ENCODE measurements around the gene MAP3K5. TPM values are rescaled to one million over a fixed set of nuclear protein-coding genes. Genes with fewer than 3 reads are reported as not detected.

The MAP3K5 gene
- total and polyA plus RNA-seq, 2 of the 8 experiments (the other 6 are each of a cell fraction or from before 2014, with no cell fraction given): 0.63 to 2.6 TPM

DNA sequence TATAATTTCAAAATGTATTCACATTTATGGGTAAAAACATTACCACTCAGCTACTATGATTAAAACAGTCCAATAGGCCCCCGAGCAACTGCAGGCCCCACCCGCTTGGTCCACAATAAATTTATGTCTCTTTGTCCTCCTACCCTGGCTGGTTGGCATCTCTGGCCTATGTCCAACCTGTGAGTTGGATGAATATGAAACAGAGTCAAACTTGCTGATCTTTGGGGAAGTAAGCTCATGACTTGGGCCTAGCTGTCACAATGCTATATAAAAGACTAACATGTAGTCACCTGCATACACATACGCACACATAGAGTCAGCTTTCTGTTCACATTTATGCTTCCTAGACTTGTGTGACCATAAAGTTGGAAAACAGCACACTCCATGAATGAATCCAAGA, 262.6 kb downstream of the MAP3K5 start (continued):
- no peak for TF ChIP-seq EP300 (IDR thresholded peaks at IDR 0.05; ENCODE audit: borderline replicate concordance in 1 of 2, low read depth in 2 of 2, low read length in 2 of 2)

All from H1 (cell line).